SH-SY5Y (cell line): ENCODE results near the gene MIER2.

Experiments used
- GATA2 ChIP-seq: IDR thresholded peaks from 2 replicates; pipeline ENCODE4 v1.6.1; 2011; ENCODE audit warnings: mild to moderate bottlenecking, low read depth, low read length
- GATA3 ChIP-seq: IDR thresholded peaks from 2 replicates; pipeline ENCODE4 v1.6.1; 2011; ENCODE audit warnings: low read depth, mild to moderate bottlenecking, low read length, moderate library complexity

- no peak for TF ChIP-seq GATA2
- TF ChIP-seq GATA3 = no peak
Measured at GRCh38 chr19:367561-367960, 23.0 kb upstream of the MIER2 start.
